ENCODE results near the gene TGM3. TPM values are rescaled to one million over a fixed set of nuclear protein-coding genes. Genes with fewer than 3 reads are reported as not detected.

The TGM3 gene
- total RNA-seq, 1 experiment from 2014 or later = not detected

GRCh38 chr20:2363587-2363986 is 67.8 kb downstream of the TGM3 start:
- no peak overlapping the region for H3K9ac ChIP-seq (ENCODE audit: low read length)
- no peaks in the 10 kb centered on the region for H3K36me3 ChIP-seq (ENCODE audit: control insufficient read depth in 1 of 2, insufficient read depth in 2 of 2, low read length in 2 of 2)
- POLR2A ChIA-PET = no interaction called here
- H3K27me3 ChIP-seq (ENCODE audit: insufficient read depth, low read length) = no peaks in the 10 kb centered on the region
- H3K4me3 ChIP-seq (replicated peaks in 1 of 2; ENCODE audit: low read depth in 1 of 2, low read length in 2 of 2) = no peak overlapping the region
- ATAC-seq (no peak), DNase-seq (ENCODE audit: low read depth, low spot score) (no peak)
- no TSS peak for BruUV-seq (replicated peaks)
- H3K27ac ChIP-seq (ENCODE audit: low read depth, low read length) = no peak overlapping the region
- no peaks in the 10 kb centered on the region for H4K20me1 ChIP-seq (ENCODE audit: insufficient read depth)
- H2AFZ ChIP-seq (ENCODE audit: low read depth, low read length, poor library complexity, severe bottlenecking) = no peak overlapping the region
- H3K79me2 ChIP-seq (ENCODE audit: insufficient read depth, low read length) = no peaks in the 10 kb centered on the region
- TF ChIP-seq FOSL1 (IDR thresholded peaks at IDR 0.05; ENCODE audit: low read depth) (no peak), EZH2phosphoT487 (IDR thresholded peaks at IDR 0.05; ENCODE audit: borderline replicate concordance) (no peak), SRF (IDR thresholded peaks at IDR 0.05; ENCODE audit: low read depth) (no peak), CTCF (IDR thresholded peaks at IDR 0.05 in 2 of 3, conservative IDR thresholded peaks at IDR 0.05 in 1 of 3; ENCODE audit: borderline replicate concordance in 1 of 3, insufficient read depth in 1 of 3, low read depth in 2 of 3, low read length in 2 of 3) (no peak), ZBTB33 (IDR thresholded peaks at IDR 0.05; ENCODE audit: extremely low read depth, insufficient replicate concordance, low read length) (no peak), EZH2 (IDR thresholded peaks at IDR 0.05) (no peak), YY1 (IDR thresholded peaks at IDR 0.05; ENCODE audit: extremely low read depth, insufficient replicate concordance, low read depth, low read length) (no peak), POLR2AphosphoS5 (IDR thresholded peaks at IDR 0.05; ENCODE audit: low read depth, low read length) (no peak)
- intact Hi-C loops (cut with micrococcal nuclease) = no loop called here
- RAD21 ChIA-PET (ENCODE audit: low non-redundant PET in 1 of 2, low total read pairs in 2 of 2, uncharacterized antibody in 2 of 2, unreplicated experiment in 2 of 2) = no interaction called here
- H3K9me2 ChIP-seq (ENCODE audit: insufficient read depth) = no peaks in the 10 kb centered on the region
- H3K9me3 ChIP-seq (ENCODE audit: control insufficient read depth in 1 of 2, insufficient read depth in 1 of 2, low read depth in 1 of 2, low read length in 2 of 2) = peaks cover 3 to 5% of the 10 kb centered on the region in 2 experiments; a peak in 1 of 4 replicates
- no peaks in the 10 kb centered on the region for H3K4me1 ChIP-seq (ENCODE audit: control insufficient read depth in 1 of 2, insufficient read depth in 2 of 2, low read length in 2 of 2)
- CTCF ChIA-PET = no interaction called here
- H3K4me2 ChIP-seq (ENCODE audit: low read length) = no peak overlapping the region

Measured in HCT116 (cell line).